Hepatic stellate cell (primary cell): ENCODE data around the gene AGPAT2.

ENCODE experiments used
- DNase-seq: peaks from one replicate; pipeline ENCODE4 v3.0.0; 2011; ENCODE audit warnings: low spot score

The AGPAT2 gene

DNA sequence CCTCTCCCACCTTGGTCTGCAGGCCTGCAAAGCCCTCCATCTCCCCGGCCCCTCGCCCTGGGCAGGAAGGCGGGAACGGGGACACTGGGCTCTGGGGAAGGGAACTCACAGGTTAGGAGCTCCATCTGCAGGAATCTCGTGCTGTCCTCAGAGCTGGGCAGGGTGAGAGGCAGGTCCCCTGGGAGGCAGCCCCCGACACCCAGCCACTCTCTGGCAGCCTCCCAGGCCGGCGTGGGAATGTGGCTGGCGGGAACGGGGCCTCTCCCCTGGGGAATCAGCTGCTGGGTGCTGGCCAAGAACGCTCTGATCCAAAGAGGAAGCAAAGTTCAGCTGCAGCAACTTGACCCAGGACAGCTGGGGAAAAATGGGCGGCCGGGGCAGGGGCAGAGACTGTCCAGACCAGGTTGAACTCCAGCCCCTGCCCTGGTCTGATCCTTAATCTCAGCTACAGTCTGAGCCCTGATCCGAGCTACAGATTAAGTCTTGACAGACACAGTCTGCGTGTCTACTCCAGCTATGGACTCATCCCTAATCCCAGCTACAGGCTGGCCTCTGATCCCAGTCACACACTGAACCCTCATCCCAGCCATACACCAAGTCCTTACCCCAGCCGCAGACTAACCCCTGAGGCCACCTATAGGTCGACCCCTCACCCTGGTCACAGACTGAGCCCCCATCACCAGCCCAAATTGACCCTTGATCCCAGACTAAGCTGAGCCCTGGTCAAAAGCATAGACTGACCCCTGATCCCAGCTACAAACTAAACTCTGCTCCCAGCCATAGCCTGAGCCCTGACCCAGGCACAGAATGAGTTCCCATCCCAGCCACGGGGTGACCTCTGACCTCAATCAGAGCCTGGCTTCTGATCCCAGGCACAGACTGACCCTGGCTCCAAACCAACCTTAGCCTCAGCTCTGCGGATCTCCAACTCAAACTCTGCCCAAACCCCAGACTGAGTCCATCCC is 61.9 kb downstream of the AGPAT2 start:
- DNase-seq: peak; percentile 93

DNA sequence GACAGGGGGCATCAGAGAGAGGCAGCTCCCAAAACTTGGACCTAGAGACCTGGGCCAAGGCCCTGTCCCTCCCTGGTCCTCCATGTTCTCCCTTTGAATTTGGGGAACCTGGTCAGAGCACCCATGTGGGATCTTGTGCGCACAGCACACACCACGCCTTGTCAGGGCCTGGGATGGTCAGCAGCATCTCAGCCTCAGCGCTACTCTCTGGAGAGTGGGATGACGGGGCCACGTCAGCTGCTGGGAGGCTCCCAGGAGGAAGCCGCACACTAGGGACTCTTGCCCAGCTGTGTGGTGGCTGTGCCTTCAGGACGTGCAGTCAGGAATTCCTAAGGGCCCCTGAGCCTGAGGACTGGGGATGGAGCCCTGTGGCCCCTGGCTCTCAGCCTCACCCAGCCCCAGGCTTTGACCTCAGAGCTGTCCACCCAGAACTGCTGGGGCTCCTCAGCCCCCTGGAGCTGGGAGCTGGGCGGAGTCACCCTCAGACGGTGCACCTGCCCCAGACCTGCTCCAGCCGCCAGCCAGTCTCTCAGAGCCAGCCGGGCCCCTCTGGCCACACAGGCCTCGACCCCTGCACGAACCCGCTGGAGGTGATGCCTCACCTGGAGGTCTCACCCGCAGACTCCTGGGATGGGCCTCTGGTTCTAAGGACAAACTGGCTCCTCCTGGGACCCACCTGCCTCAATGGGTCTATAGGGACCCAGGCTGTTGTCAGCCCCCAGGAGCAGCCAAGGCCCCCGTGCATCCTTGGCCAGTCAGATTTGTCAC is 62.9 kb downstream of the AGPAT2 start:
- DNase-seq: no peak

DNA sequence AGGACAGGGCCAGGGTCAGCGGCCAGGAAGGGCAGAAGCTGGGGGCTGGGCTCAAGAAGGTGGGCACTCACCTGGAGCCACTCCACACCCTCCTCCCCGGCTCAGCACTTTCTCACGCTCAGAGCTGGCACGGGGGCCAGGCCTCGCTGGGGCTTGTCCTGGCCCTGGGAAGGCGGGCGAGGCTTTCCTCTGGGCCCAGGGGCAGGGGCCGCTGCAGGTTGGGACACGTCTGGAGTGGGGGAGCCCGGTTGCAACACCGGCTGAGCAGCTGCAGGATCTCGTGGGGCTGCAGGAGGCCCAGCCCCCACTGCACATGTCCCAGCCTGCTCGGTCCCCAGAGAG is 63.4 kb downstream of the AGPAT2 start:
- DNase-seq: no peak
